Activated CD8-positive, alpha-beta T cell treated with anti-CD3 and anti-CD28 coated beads for 36 hours (primary cell): Measurements from ENCODE around the gene LRFN4. TPM values are rescaled to one million over a fixed set of nuclear protein-coding genes. Genes with fewer than 3 reads are reported as not detected.

ENCODE experiments used
- ATAC-seq: fragments of 200-7000 bp; cut with Tn5 transposase; one replicate; pipeline ENCODE4 v1.10.0; 2021; ENCODE audit warnings: mild to moderate bottlenecking, moderate library complexity
- CTCF ChIA-PET: fragments of 350-600 bp; sonication (Branson Sonifier 250); formaldehyde crosslinking; loops from one replicate; lab custom pipeline; 2021; ENCODE audit warnings: antibody characterized with exemption; lab: Charles Lee
- POLR2A ChIA-PET: fragments of 350-600 bp; sonication (Branson Sonifier 250); formaldehyde crosslinking; loops from one replicate; lab custom pipeline; 2021; ENCODE audit warnings: antibody characterized with exemption; lab: Charles Lee
- DNase-seq: peaks from one replicate; pipeline ENCODE4 v3.0.0-alpha.2; 2020
- H3K27ac Mint-ChIP-seq: one replicate; pipeline ENCODE4 v1.8.0; 2021; ENCODE audit warnings: mild to moderate bottlenecking, mixed read lengths
- H3K27me3 Mint-ChIP-seq: one replicate; pipeline ENCODE4 v1.8.0; 2021; ENCODE audit warnings: mixed read lengths
- H3K36me3 Mint-ChIP-seq: one replicate; pipeline ENCODE4 v1.8.0; 2021; ENCODE audit warnings: low read depth, mixed read lengths
- H3K4me1 Mint-ChIP-seq: one replicate; pipeline ENCODE4 v1.8.0; 2021; ENCODE audit warnings: low read depth, mixed read lengths
- H3K4me3 Mint-ChIP-seq: one replicate; pipeline ENCODE4 v1.8.0; 2021; ENCODE audit warnings: mild to moderate bottlenecking, moderate library complexity, mixed read lengths
- H3K9me3 Mint-ChIP-seq: one replicate; pipeline ENCODE4 v1.8.0; 2021; ENCODE audit warnings: mixed read lengths
- intact Hi-C: fragments of 100-400 bp; cut with micrococcal nuclease; formaldehyde crosslinking; loops from one replicate; pipeline ENCODE4 v1.10.0; 2022
- total RNA-seq, 2 experiments: library from RNA; stranded (reverse); gene quantifications; one replicate each; pipeline ENCODE4 v1.2.3, GENCODE V29; 2021
- TF ChIP-seq, protein P1 (sequence below): fragments of 200-600 bp; IDR thresholded peaks from one replicate; pipeline ENCODE4 v1.8.0; 2022; ENCODE audit warnings: antibody characterized with exemption, mild to moderate bottlenecking

Gene LRFN4
- total RNA-seq, 2 experiments from 2014 or later: 36.0 to 39.2 TPM

DNA sequence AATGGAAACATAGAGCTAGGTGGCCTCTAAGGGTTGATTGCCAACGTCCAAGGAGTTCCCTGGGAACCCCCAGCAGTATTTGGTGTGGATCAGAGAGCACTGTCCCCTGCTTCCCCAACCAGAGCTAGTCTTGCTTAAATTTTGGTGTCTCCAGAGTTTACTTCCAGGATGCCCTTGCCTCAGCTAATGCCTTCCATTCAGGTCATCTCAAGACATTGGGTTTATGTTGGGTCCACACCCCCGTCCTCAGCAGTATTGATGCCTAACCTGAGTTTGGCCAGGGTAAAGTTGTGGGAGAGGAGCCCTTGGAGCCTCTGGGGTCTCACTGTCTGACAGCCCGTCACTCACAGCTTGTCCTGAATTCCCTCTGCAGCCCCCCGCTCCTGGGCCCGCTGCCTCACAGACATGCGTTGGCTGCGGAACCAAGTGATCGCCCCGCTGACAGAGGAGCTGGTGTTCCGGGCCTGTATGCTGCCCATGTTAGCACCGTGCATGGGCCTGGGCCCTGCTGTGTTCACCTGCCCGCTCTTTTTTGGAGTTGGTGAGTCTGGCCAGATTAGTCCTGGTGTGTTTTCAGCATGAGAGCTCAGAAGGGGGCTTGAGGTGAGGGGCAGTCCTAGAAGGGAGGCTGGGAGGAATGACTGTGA lies 12.2 kb upstream of the LRFN4 start:
- Mint-ChIP-seq H3K27me3 (no peaks in the 10 kb centered on the region), H3K36me3 (peaks cover 27% of the 10 kb centered on the region), H3K4me1 (peaks cover 41% of the 10 kb centered on the region), H3K9me3 (no peaks in the 10 kb centered on the region), H3K27ac (peak overlapping the region; percentile 92), H3K4me3 (peak overlapping the region; percentile 93)
- DNase-seq (no peak), ATAC-seq (no peak)
- CTCF ChIA-PET: interaction anchor here (1.2 to 3.1 kb wide), 2 partner anchors 7 to 149 kb away, joined by 3 to 18 read pairs; no protein-coding TSS in a partner anchor
- TF ChIP-seq, protein P1, sequence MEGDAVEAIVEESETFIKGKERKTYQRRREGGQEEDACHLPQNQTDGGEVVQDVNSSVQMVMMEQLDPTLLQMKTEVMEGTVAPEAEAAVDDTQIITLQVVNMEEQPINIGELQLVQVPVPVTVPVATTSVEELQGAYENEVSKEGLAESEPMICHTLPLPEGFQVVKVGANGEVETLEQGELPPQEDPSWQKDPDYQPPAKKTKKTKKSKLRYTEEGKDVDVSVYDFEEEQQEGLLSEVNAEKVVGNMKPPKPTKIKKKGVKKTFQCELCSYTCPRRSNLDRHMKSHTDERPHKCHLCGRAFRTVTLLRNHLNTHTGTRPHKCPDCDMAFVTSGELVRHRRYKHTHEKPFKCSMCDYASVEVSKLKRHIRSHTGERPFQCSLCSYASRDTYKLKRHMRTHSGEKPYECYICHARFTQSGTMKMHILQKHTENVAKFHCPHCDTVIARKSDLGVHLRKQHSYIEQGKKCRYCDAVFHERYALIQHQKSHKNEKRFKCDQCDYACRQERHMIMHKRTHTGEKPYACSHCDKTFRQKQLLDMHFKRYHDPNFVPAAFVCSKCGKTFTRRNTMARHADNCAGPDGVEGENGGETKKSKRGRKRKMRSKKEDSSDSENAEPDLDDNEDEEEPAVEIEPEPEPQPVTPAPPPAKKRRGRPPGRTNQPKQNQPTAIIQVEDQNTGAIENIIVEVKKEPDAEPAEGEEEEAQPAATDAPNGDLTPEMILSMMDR: no peak
- intact Hi-C loops: no loop called here
- POLR2A ChIA-PET: interaction anchor here (0.8 to 5.4 kb wide), 8 partner anchors 9 to 249 kb away, joined by 3 to 66 read pairs (median 3); partner anchors contain the start of gene RBM14

DNA sequence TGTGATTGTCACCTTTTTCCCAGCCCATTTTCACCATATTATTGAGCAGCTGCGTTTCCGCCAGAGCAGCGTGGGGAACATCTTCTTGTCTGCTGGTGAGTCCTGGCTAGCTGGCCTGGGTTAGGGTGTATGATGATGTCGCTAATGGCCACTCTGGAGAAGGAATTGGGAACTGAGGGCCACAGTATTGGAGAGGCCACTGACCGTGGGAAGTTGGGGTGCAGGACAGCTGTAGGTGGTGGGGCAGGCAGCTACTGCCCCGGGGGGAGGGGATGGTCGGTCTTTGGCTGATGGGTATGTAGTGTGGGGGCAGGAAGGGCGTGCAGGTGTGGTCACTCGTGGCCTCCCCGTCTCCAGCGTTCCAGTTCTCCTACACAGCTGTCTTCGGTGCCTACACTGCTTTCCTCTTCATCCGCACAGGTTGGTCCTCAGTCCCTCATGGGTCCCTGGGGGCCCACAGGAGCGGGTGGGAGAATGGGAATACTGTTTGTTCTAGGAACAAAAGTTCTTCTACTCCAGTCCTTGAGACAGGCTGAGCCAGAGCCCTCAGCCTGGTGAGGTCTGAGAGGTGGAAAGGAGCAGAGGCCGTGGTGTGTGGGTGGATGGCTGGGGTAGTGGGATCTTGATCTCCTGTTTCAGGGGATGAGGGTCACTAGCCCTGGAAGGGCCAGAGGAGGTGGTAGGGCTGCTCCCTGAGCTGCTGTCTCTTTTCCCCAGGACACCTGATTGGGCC lies 11.6 kb upstream of the LRFN4 start:
- DNase-seq (no peak), ATAC-seq (no peak)
- POLR2A ChIA-PET: interaction anchor here (1.0 to 5.4 kb wide), 3 partner anchors 9 to 102 kb away, joined by 3 to 66 read pairs (median 4); no protein-coding TSS in a partner anchor
- Mint-ChIP-seq H3K4me3 (peak overlapping the region; percentile 93), H3K27ac (no peak overlapping the region), H3K4me1 (peaks cover 34% of the 10 kb centered on the region), H3K36me3 (peaks cover 24% of the 10 kb centered on the region), H3K27me3 (no peaks in the 10 kb centered on the region), H3K9me3 (no peaks in the 10 kb centered on the region)
- TF ChIP-seq, protein P1: no peak
- intact Hi-C loops: no loop called here
- CTCF ChIA-PET: interaction anchor here (1.2 kb wide), 1 partner anchor 150 kb away, joined by 3 read pairs; no protein-coding TSS in a partner anchor

DNA sequence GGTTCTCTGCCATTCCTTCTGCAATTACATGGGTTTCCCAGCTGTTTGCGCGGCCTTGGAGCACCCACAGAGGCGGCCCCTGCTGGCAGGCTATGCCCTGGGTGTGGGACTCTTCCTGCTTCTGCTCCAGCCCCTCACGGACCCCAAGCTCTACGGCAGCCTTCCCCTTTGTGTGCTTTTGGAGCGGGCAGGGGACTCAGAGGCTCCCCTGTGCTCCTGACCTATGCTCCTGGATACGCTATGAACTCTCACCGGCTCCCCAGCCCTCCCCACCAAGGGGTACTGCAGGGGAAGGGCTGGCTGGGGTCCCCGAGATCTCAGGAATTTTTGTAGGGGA lies 11.0 kb upstream of the LRFN4 start:
- no peak for DNase-seq
- Mint-ChIP-seq H3K4me3 (no peak overlapping the region), H3K36me3 (peaks cover 19% of the 10 kb centered on the region), H3K4me1 (peaks cover 29% of the 10 kb centered on the region), H3K9me3 (no peaks in the 10 kb centered on the region), H3K27ac (no peak overlapping the region), H3K27me3 (no peaks in the 10 kb centered on the region)
- no peak for ATAC-seq
- CTCF ChIA-PET: interaction anchor here (1.3 kb wide), 1 partner anchor 168 kb away, joined by 3 read pairs; the partner anchor contains the start of gene RBM4B
- intact Hi-C loops: no loop called here
- POLR2A ChIA-PET: interaction anchor here (0.5 to 5.4 kb wide), 3 partner anchors 9 to 240 kb away, joined by 3 to 66 read pairs (median 4); no protein-coding TSS in a partner anchor
- TF ChIP-seq, protein P1: no peak

DNA sequence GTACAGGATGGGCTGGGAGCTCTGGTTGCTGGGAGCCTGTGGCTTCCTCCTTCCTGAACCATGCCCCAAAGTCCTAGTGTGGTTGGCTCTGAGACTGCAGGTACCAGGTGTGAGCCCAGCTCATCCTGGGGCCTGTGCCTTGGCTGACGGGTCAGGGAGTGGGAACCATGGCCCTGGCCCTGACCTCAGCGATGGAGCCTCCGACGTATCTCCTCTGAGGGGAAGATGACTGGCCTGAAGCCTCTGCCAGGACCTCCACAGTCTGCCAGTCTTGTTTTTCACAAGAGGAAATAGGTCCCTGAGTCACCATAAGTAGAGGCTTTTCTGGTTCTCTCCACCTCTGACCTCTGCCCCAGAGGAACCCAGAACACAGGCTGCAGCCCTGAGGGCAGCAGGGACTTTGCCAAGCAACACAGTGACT lies 10.2 kb upstream of the LRFN4 start:
- Mint-ChIP-seq H3K9me3 (no peaks in the 10 kb centered on the region), H3K27me3 (no peaks in the 10 kb centered on the region), H3K4me3 (no peak overlapping the region), H3K4me1 (peaks cover 27% of the 10 kb centered on the region), H3K27ac (no peak overlapping the region), H3K36me3 (peaks cover 16% of the 10 kb centered on the region)
- intact Hi-C loops: no loop called here
- TF ChIP-seq, protein P1: no peak
- ChIA-PET CTCF (interaction anchor here (1.3 kb wide), 1 partner anchor 169 kb away, joined by 3 read pairs; the partner anchor contains the start of gene RBM4B), POLR2A (interaction anchor here (5.4 kb wide), 1 partner anchor 8 kb away, joined by 66 read pairs; no protein-coding TSS in a partner anchor)
- no peak for ATAC-seq
- no peak for DNase-seq
